ENCODE measurements around the gene GRM2.

DNA sequence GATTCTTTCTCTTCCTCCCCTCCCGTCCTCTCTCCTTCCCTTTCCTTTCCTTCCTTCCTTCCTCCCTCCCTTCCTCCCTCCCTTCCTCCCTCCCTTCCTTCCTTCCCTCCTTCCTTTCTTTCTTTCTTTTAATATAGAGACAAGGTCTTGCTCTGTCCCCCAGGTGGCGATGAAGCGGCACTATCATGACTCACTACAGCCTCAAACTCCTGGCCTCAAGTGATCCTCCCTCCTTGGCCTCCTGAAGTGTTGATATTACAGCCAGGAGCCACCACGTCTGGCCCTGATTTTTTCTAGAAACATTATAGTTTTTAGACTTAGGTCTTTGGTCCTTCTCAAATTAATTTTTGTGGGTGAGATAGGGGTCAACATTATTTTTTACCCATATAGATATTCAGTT, 15.5 kb downstream of the GRM2 start:
- TF ChIP-seq SP1 (IDR thresholded peaks at IDR 0.05) = no peak
- no peak for TF ChIP-seq ZNF384 (IDR thresholded peaks at IDR 0.05)
- no peak for TF ChIP-seq HDGF (IDR thresholded peaks at IDR 0.05; ENCODE audit: borderline replicate concordance)
- TF ChIP-seq FOXM1 (IDR thresholded peaks at IDR 0.05; ENCODE audit: borderline replicate concordance) = no peak
